Measurements from ENCODE around the gene TMEM163.
"Not testable (repeated sequence)": the region's sequence is repeated elsewhere in the genome, so short reads cannot be mapped to it uniquely, and the experiment has no call there.

Gene TMEM163

DNA sequence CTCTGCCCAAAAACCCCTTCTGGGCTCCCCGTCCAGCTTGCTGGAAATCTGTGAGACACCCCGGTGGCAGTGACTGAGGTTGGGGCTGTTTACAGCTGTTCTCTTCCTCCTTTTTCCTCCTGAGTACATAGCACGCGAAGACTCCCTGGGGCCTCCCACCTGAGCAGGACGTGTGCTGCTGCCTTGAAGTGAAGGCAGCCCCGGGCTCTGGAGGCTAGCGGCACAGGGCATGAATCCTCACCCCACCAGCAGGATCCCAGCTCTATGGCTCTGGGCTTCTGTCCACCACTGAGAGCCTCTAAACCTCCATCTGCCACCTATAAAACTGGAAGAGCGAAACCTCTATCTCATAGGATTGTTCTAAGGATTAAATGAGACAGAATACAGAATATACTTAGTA, 182.5 kb downstream of the TMEM163 start:
- no peak for DNase-seq (ENCODE audit: low read depth in 2 of 2)

- DNase-seq (ENCODE audit: low read depth in 2 of 2) = no peak
Observed at GRCh38 chr2:134532537-134532936, 186.3 kb downstream of the TMEM163 start.

DNA sequence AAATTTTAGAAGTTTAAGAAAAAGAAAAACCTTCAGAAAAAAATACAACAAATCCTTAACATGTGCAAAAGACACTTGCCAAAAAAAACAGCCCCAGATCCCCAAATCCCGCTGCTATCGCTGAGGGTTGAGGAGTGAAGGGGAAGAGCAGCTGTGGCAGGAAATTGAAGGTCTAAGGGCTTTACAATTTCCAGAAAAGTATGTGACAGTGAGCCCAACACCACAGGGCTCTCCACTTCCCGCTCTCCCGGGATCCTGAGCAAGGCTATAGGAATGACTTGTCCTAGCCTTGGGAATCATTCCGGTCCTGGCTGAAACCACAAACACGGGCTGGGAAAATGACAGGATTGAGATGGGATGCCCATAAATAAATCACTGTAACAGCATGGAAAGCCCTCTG, 191.4 kb downstream of the TMEM163 start:
- DNase-seq (ENCODE audit: low read depth in 2 of 2) = no peak

DNA sequence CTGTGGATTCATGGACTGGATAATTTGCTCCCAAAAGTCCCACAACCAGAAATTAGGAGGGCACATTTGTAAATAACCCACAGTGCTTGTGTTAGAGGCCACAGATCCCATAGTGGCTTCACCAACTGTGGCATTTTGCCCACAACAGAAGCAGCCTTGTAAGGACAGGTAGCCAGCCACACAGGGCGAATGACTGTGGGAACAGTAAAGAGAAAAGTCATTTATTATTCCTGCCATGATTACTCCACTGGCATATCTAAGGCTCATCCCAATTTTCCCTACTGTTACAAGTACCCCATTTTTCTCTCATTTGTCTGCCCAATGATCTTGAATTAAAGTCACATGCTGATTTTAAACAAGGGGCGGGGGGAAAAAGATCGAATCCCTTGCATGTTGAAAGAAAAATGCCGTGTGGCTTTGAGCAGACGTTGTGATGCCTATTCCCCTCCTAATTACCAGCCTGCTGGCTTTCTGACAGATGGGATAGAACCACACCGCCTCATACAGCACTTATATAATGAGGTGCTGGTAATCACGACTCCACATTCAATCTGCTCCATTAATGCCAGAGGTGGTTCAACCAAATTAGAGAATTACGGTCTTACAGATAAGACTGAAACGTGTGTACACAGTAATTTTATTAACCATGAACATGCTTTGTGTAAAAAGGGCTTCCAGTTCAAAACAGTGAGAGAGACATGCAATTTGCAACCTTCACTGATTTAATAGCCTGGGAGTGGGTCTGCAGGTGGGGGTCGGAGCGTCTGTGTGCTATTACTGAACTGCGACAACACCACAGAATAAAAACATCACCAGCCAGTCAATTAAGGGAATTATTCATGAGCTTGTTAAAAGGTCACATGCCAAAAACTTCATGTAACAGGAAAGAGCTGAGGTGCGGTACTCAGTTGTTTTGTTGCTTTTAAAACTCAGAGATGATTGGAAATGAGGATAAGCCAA, 196.0 kb downstream of the TMEM163 start:
- DNase-seq (ENCODE audit: low read depth in 2 of 2) = no peak

DNA sequence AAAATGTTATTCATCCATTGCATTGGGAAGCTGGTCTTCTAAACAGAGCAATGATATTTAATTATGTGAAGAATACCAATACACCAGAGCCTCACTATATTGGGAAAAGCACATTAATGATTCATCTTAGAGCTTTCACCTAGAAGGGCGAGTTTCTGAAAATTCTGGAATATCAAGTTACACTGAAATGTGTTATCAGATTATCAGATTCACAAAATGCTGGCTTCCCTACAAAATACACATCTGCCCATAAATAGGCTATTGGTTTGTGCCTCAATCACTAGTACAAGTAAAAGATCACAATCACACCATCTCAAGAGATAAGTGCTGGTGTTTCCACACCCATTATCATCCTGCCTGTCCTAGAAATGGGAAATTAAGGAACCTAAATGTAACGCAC, 200.7 kb downstream of the TMEM163 start:
- DNase-seq (ENCODE audit: low read depth in 2 of 2) = no peak

- DNase-seq (ENCODE audit: low read depth in 2 of 2) = no peak
Observed at GRCh38 chr2:134515137-134515536, 203.7 kb downstream of the TMEM163 start.

DNA sequence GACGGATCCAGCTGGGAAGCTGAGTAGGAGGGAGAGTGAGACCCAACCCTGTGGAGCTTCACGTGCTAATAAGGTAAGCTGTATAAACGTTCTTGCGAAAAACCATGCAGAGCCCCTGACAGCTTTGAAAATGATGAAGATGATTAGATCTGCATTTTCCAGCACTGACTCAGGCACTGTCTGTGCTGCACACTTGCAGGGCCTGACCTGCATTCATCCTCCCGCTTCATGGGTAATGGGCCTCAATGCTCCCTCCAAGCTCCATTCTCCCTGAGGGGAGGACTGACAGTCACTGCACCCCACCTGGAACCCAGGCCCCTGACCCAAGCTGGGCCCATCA, 205.4 kb downstream of the TMEM163 start:
- DNase-seq (ENCODE audit: low read depth in 2 of 2) = no peak

GRCh38 chr2:134512734-134513464, 205.9 kb downstream of the TMEM163 start:
- DNase-seq (ENCODE audit: low read depth in 2 of 2) = no peak

GRCh38 chr2:134508391-134508790, 210.4 kb downstream of the TMEM163 start:
- no peak for DNase-seq (ENCODE audit: low read depth in 2 of 2)

- no peak for DNase-seq (ENCODE audit: low read depth in 2 of 2)
Observed at GRCh38 chr2:134507697-134508096, 211.1 kb downstream of the TMEM163 start.

- not testable (repeated sequence) for DNase-seq (ENCODE audit: low read depth in 2 of 2)
Observed at GRCh38 chr2:134507159-134507558, 211.6 kb downstream of the TMEM163 start.

GRCh38 chr2:134505446-134505845, 213.4 kb downstream of the TMEM163 start:
- DNase-seq (ENCODE audit: low read depth in 2 of 2) = no peak

- no peak for DNase-seq (ENCODE audit: low read depth in 2 of 2)
Observed at GRCh38 chr2:134504586-134505336, 214.0 kb downstream of the TMEM163 start.

DNA sequence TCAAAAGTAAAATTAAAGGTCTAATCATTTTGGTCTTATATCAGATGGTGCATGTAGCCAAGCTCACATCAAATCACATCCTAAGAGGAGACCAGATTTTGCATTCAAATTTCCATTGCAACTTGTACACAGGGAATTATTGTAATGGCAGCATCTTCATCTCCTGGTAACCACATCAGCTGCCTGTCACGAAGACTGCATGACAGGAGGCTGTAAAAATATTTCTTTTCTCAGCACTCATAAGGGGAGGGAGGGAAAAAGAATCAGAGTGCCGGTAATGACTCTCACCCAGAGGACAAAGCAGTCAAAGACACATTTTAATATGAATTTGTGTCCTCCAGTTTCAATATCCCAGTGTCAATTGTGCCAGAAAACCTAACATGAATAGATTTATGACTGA, 216.7 kb downstream of the TMEM163 start:
- no peak for DNase-seq (ENCODE audit: low read depth in 2 of 2)

DNA sequence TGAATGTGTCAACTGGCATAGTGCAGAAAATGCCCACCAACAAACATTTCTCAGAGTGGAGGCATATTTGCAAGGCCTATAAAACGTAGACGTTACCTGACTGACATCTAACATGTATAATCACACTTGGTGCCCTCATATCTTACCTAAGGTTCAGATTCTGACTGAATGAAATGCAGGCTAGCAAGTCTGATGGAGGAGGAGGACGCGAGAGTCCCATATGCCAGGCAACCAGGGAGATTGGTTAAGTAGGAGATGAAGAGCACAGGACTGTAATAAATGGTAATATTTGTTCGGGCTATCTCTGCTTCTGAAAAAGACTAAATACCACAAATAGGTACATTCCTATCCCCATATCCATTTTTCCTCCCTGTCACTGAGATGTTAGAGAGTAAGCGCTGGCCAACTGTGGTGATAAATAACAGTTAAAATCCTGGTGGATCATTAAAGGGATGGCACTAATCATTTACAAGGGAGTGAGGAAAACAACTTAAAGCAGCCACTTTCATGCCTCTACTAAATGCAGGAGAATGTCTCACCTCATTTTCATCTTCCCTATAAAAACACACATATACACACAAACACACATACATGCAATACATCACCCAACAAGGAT, 217.2 kb downstream of the TMEM163 start:
- no peak for DNase-seq (ENCODE audit: low read depth in 2 of 2)

DNA sequence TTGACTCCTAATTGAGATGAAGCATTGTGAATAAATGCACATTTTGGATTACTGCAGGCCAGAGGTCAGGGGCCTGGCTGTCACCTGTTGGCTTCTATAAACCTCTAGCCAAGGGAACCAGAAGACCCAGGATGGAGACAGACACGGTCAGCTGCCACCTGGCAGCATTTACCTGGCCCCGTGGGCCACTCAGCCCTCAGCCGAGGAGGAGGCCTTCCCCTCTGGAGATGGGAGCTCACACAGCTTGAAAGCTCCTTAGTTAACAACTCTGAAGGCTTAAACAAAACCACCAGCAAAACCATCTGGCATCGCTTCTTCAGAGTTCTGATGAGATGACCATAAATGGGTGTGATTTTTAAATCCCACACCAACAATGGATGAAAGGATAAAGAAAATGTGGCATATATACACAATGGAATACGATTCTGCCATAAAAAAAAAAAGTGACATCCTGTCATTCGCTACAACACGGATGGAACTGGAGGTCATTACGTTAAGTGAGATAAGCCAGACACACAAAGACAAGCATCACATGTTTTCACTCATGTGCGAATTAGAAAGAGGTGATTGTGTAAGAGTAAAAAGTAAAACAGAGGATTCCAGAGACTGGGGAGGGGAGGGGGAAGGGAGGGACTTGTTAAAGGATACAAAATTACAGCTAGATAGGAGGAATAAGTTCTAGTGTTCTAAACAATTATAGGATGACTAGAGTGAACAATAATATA, 218.4 kb downstream of the TMEM163 start:
- DNase-seq (ENCODE audit: low read depth in 2 of 2) = no peak

DNA sequence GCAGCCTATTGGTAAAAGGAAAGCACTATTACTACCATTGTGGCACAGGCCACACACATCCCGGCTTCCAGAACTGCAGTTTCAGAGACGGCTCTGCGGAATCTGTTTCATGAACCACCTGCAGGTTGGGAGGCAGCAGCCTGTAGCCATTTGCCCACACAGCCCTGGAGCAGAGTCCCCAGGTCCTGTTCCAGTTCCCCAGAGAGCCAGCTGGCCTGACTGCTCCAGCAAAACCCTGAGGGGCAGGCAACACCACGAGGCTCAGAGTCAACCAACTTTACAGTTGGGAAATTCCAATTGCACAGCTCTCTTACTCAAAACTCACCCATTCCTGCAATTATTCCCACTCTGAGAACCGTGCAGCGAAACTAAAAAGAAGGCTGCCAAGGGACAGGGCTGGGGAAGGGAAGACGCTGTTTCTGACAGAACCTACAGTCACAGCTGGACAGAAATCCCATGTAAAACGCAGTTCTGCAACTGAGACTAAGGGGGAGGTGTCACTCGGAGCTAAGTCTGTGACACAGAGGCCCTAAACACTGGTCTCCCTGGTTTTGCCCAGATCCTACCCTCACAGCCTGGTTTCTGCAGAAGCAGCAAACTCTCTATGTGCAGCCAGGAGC, 219.4 kb downstream of the TMEM163 start:
- DNase-seq (ENCODE audit: low read depth in 2 of 2) = no peak

GRCh38 chr2:134498654-134499053, 220.1 kb downstream of the TMEM163 start:
- no peak for DNase-seq (ENCODE audit: low read depth in 2 of 2)

GRCh38 chr2:134493797-134494196, 225.0 kb downstream of the TMEM163 start:
- no peak for DNase-seq (ENCODE audit: low read depth in 2 of 2)

GRCh38 chr2:134491771-134492441, 226.9 kb downstream of the TMEM163 start:
- no peak for DNase-seq (ENCODE audit: low read depth in 2 of 2)
